Pulmonary artery endothelial cell (primary cell): ENCODE measurements around the gene NACC1. TPM values are rescaled to one million over a fixed set of nuclear protein-coding genes. Genes with fewer than 3 reads are reported as not detected.

ENCODE experiments used
- DNase-seq: peaks from one replicate; pipeline ENCODE4 v3.0.0-alpha.2; 2011; ENCODE audit warnings: low read depth, low spot score
- total RNA-seq: library from RNA; depleted of rRNA; stranded (reverse); fragments of >200 nt; gene quantifications from 2 replicates; pipeline ENCODE4 v1.2.3, GENCODE V29; 2014

The NACC1 gene
- total RNA-seq, 1 donor from 2014 or later: 58.3 TPM

- no peak for DNase-seq
Measured at GRCh38 chr19:13087795-13088537, 30.1 kb upstream of the NACC1 start.

- DNase-seq: no peak
Measured at GRCh38 chr19:13089139-13089856, 28.8 kb upstream of the NACC1 start.

GRCh38 chr19:13089857-13090507 is 28.1 kb upstream of the NACC1 start:
- DNase-seq: no peak

- DNase-seq: no peak
Measured at GRCh38 chr19:13090511-13091231, 27.4 kb upstream of the NACC1 start.

- peak; percentile 67 for DNase-seq
Measured at GRCh38 chr19:13091400-13092157, 26.5 kb upstream of the NACC1 start.

- no peak for DNase-seq
Measured at GRCh38 chr19:13092158-13092543, 25.9 kb upstream of the NACC1 start.

GRCh38 chr19:13092606-13093235 is 25.3 kb upstream of the NACC1 start:
- no peak for DNase-seq

GRCh38 chr19:13093407-13094105 is 24.5 kb upstream of the NACC1 start:
- no peak for DNase-seq

- DNase-seq: no peak
Measured at GRCh38 chr19:13094106-13094504, 24.0 kb upstream of the NACC1 start.

- DNase-seq: no peak
Measured at GRCh38 chr19:13094771-13095392, 23.2 kb upstream of the NACC1 start.

- DNase-seq: no peak
Measured at GRCh38 chr19:13095393-13095784, 22.7 kb upstream of the NACC1 start.

GRCh38 chr19:13095934-13096927 is 21.8 kb upstream of the NACC1 start:
- DNase-seq: no peak

GRCh38 chr19:13097033-13097462 is 21.0 kb upstream of the NACC1 start:
- DNase-seq: no peak

GRCh38 chr19:13097463-13098258 is 20.4 kb upstream of the NACC1 start:
- no peak for DNase-seq

GRCh38 chr19:13098277-13099072 is 19.6 kb upstream of the NACC1 start:
- DNase-seq: no peak
